ENCODE results near the gene BTBD9. TPM values are rescaled to one million over a fixed set of nuclear protein-coding genes. Genes with fewer than 3 reads are reported as not detected.

Gene BTBD9
- total RNA-seq, 6 experiments from 2014 or later, result 4.5 to 7.5 (median 5.7) TPM

DNA sequence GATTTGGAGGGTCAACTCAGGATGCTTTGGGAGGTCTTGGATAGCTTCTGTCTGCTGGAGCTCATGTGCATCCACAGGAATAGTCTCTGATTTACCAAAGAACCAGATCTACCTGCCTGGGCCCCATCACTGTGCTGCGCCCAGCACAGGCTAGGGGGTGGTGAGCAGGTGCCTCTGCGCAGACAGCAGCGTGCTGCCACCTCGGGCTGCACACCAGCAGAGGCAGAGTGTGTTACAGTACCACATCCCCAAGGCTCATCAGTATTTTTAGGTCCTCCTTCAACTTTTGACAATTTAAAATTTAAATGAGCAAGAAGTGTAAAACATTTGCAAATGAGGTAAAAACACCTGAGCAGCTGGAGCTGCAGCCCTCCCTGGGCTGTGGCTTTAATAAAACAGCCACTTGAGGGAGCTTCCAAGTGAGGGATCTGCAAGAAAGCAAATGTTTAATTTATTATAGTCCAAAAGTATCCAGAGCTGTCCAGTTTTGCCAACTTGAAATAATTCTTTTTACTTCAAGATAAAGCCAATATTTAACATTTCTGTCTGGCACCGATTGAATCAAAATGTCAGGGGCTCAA is 495.3 kb downstream of the BTBD9 start:
- 89% methylated on average over 5 of the region's 5 CpGs for WGBS (ENCODE audit: insufficient coverage, low coverage, low lambda C conversion rate, missing lambda C conversion rate)
- intact Hi-C loops (cut with DNase I), result no loop called here

DNA sequence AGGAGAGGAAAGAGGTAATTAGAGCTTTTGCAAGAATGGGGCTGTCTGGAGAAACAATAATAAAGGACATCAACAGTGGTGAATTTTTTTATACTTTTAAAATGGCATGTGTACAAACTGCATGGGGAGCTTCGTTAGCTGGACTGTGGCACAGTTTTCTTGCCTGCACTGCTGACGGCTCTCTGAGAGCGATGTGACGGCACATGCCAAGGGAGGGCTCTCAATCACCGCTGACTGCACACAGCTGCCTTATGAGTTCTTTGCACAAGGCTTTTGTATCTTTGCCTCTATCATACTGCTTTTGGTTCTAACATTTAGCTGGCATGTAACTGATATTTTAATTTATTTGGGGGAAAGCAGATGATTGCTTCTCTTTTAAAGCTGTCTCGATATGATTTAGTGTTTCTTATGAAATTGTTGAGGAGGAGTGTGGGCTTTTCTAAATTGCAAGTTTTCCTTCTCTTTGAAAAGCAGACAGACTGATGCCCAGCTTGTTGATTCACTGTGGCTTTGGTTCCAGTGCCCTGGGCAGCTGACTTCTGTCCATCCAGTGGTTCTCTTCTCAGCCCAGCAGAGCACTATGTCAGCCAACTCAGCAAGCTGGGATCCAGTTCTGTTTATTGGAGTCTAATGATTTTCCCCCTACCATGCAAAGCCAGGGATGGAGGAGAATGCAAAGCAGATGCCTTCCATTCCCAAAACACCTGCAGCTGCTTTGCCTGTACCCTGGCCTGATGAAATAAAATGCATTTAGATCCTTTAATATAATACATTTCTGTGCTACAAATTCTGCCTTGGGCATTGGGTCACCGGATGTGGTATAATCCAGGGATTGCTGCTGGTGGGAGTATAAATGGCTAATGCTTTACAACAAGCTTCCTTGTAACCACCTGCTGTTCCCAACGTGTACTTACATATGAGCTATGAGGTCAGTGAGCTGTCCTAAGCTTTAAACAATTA is 496.3 kb downstream of the BTBD9 start:
- H3K4me3 ChIP-seq, result no peak overlapping the region
- H3K27ac ChIP-seq, result no peak overlapping the region
- TF ChIP-seq, protein P1, sequence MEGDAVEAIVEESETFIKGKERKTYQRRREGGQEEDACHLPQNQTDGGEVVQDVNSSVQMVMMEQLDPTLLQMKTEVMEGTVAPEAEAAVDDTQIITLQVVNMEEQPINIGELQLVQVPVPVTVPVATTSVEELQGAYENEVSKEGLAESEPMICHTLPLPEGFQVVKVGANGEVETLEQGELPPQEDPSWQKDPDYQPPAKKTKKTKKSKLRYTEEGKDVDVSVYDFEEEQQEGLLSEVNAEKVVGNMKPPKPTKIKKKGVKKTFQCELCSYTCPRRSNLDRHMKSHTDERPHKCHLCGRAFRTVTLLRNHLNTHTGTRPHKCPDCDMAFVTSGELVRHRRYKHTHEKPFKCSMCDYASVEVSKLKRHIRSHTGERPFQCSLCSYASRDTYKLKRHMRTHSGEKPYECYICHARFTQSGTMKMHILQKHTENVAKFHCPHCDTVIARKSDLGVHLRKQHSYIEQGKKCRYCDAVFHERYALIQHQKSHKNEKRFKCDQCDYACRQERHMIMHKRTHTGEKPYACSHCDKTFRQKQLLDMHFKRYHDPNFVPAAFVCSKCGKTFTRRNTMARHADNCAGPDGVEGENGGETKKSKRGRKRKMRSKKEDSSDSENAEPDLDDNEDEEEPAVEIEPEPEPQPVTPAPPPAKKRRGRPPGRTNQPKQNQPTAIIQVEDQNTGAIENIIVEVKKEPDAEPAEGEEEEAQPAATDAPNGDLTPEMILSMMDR (IDR thresholded peaks at IDR 0.05), result no peak
- no peak for TF ChIP-seq POLR2A (IDR thresholded peaks at IDR 0.05)
- intact Hi-C loops (cut with DNase I), result no loop called here
- H3K36me3 ChIP-seq, result no peaks in the 10 kb centered on the region
- H3K9me3 ChIP-seq, result no peaks in the 10 kb centered on the region
- ATAC-seq (no peak), DNase-seq (no peak)
- H3K27me3 ChIP-seq, result no peaks in the 10 kb centered on the region
- peaks cover 0 to 7% (median 0%) of the 10 kb centered on the region in 4 donors for H3K4me1 ChIP-seq
- WGBS (ENCODE audit: insufficient coverage, low coverage, low lambda C conversion rate, missing lambda C conversion rate), result 78% methylated on average over 4 of the region's 8 CpGs

More for the DNA sequence above, 495.3 kb downstream of the BTBD9 start:
- H3K27me3 ChIP-seq, result no peaks in the 10 kb centered on the region
- H3K4me3 ChIP-seq, result no peak overlapping the region
- no peak overlapping the region for H3K27ac ChIP-seq
- ATAC-seq (no peak), DNase-seq (no peak)
- no peaks in the 10 kb centered on the region for H3K9me3 ChIP-seq
- no peaks in the 10 kb centered on the region for H3K36me3 ChIP-seq
- TF ChIP-seq, protein P1 (IDR thresholded peaks at IDR 0.05), result no peak
- no peak for TF ChIP-seq POLR2A (IDR thresholded peaks at IDR 0.05)
- H3K4me1 ChIP-seq, result peaks cover 0 to 7% (median 0%) of the 10 kb centered on the region in 4 donors

DNA sequence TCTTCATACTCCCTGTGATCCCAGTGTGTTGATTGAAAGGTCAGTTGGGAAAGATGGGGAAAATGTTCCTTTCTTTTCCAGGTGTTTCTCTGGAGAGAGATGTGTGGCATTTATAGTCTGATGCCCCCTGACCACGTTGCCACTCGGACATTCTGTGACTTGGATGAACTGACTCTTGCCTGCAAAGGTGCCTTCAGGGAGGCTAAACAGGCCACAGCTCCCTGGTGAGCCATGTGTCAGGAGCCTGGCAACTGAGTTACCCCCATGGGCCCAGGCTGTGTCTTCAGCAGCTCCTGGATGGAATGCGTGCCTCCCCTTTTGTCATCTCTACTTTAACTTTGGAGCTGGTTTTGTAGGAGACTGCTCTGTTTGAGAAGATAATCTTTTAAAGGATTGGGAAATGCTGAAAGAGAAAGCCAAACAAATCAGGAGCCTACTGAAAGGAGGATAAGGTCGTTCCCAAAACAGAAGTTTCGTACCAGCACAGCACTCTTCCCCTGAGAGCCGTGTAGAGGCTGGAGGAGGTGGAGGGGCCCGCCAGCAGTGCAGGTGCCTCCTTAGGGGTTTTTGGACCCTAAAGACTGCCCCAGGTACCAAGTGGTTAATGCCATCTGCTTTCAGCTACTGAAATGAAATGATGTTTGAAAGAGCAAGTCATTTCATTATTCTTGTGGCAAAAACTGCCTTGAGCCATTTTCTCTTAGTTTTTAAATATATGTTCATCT is 497.4 kb downstream of the BTBD9 start:
- TF ChIP-seq POLR2A (IDR thresholded peaks at IDR 0.05), result no peak
- TF ChIP-seq, protein P1 (IDR thresholded peaks at IDR 0.05), result no peak
- Histone ChIP-seq H3K9me3 (no peaks in the 10 kb centered on the region), H3K36me3 (no peaks in the 10 kb centered on the region), H3K4me1 (peaks cover 0 to 7% (median 0%) of the 10 kb centered on the region in 4 donors), H3K4me3 (no peak overlapping the region), H3K27ac (no peak overlapping the region), H3K27me3 (no peaks in the 10 kb centered on the region)
- DNase-seq (no peak), ATAC-seq (no peak)
- intact Hi-C loops (cut with DNase I), result no loop called here
- 82% methylated on average over 7 of the region's 7 CpGs for WGBS (ENCODE audit: insufficient coverage, low coverage, low lambda C conversion rate, missing lambda C conversion rate)

DNA sequence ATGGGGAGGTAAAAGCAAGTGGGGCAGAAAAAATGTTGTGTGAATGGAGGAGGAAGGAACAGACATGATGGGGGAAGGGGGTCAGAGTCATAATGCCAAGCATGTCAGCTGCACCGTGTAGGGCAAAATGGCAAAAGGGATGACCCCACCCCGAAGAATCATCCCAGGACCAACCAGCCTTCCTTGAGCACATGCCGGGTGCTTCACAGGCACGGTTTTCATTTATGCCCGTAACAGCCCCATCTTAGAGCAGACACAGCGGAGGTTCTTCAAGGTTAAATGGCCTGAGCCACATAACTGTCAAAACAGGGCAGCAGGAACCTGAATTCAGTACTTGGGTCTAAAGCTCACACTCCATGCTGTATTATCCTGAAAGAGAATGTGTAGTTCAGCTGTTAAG is 498.0 kb downstream of the BTBD9 start:
- Histone ChIP-seq H3K36me3 (no peaks in the 10 kb centered on the region), H3K4me3 (no peak overlapping the region), H3K9me3 (no peaks in the 10 kb centered on the region), H3K4me1 (peaks cover 0 to 7% (median 0%) of the 10 kb centered on the region in 4 donors), H3K27me3 (no peaks in the 10 kb centered on the region), H3K27ac (no peak overlapping the region)
- TF ChIP-seq, protein P1 (IDR thresholded peaks at IDR 0.05), result no peak
- no peak for TF ChIP-seq POLR2A (IDR thresholded peaks at IDR 0.05)
- ATAC-seq, result no peak
- DNase-seq, result no peak
- WGBS (ENCODE audit: insufficient coverage, low coverage, low lambda C conversion rate, missing lambda C conversion rate), result no CpG with 5 or more reads among the region's 6 CpGs
- intact Hi-C loops (cut with DNase I), result no loop called here
